CD4-positive, CD25-positive, alpha-beta regulatory T cell (primary cell): ENCODE data around the gene EIF5AL1. TPM values are rescaled to one million over a fixed set of nuclear protein-coding genes. Genes with fewer than 3 reads are reported as not detected.
"Not testable (repeated sequence)": the region's sequence is repeated elsewhere in the genome, so short reads cannot be mapped to it uniquely, and the experiment has no call there.

Experiments used
- ATAC-seq, 2 donors: fragments of 150-1000 bp; cut with Tn5 transposase; one replicate each; pipeline ENCODE4 v1.10.0; 2021; ENCODE audit warnings: low read depth in 2 of 2, moderate number of reproducible peaks in 2 of 2, moderate library complexity in 1 of 2
- DNase-seq, 3 donors: peaks; one replicate each; pipeline versions ENCODE4 v3.0.0 to v3.0.0-alpha.2; 2012 to 2022; ENCODE audit warnings: mixed read lengths in 1 of 3
- H3K27ac ChIP-seq: one replicate; pipeline ENCODE4 v1.7.0; 2013; ENCODE audit warnings: mild to moderate bottlenecking, low read length; ENCODE audit not compliant: insufficient read depth, poor library complexity, severe bottlenecking
- H3K27me3 ChIP-seq: one replicate; pipeline ENCODE4 v1.7.0; 2013; ENCODE audit warnings: low read length; ENCODE audit not compliant: control insufficient read depth, insufficient read depth
- H3K36me3 ChIP-seq: one replicate; pipeline ENCODE4 v1.7.0; 2013; ENCODE audit warnings: mild to moderate bottlenecking, low read length, moderate library complexity; ENCODE audit not compliant: control insufficient read depth, insufficient read depth
- H3K4me1 ChIP-seq: 2 replicates; pipeline ENCODE4 v1.7.0; 2013; ENCODE audit warnings: mild to moderate bottlenecking, low read length; ENCODE audit not compliant: insufficient read depth, control insufficient read depth, poor library complexity, severe bottlenecking
- H3K4me3 ChIP-seq: one replicate; pipeline ENCODE4 v1.7.0; 2013; ENCODE audit warnings: low read depth, mild to moderate bottlenecking, low read length, moderate library complexity
- H3K9me3 ChIP-seq, 2 experiments: 1 replicate in 1 of 2; 2 replicates in 1 of 2; pipeline ENCODE4 v1.7.0; 2013; ENCODE audit warnings: low read length in 2 of 2, mild to moderate bottlenecking in 1 of 2, moderate library complexity in 1 of 2; ENCODE audit not compliant: control insufficient read depth in 2 of 2
- H3K27ac Mint-ChIP-seq, 3 donors: one replicate each; pipeline ENCODE4 v1.8.0; 2020 to 2022; ENCODE audit warnings: mild to moderate bottlenecking in 3 of 3, mixed read lengths in 3 of 3, moderate library complexity in 2 of 3
- H3K27me3 Mint-ChIP-seq: one replicate; pipeline ENCODE4 v1.8.0; 2022; ENCODE audit warnings: mild to moderate bottlenecking, mixed read lengths
- H3K36me3 Mint-ChIP-seq: one replicate; pipeline ENCODE4 v1.8.0; 2020; ENCODE audit warnings: mixed read lengths
- H3K4me1 Mint-ChIP-seq, 4 donors: one replicate each; pipeline ENCODE4 v1.8.0; 2020 to 2022; ENCODE audit warnings: mixed read lengths in 4 of 4, mild to moderate bottlenecking in 1 of 4
- H3K4me3 Mint-ChIP-seq, 4 donors: one replicate each; pipeline ENCODE4 v1.8.0; 2020 to 2022; ENCODE audit warnings: mild to moderate bottlenecking in 4 of 4, mixed read lengths in 4 of 4, moderate library complexity in 3 of 4
- H3K9me3 Mint-ChIP-seq, 7 donors: one replicate each; pipeline ENCODE4 v1.8.0; 2020 to 2022; ENCODE audit warnings: mixed read lengths in 7 of 7, mild to moderate bottlenecking in 3 of 7, moderate library complexity in 2 of 7
- polyA plus RNA-seq, 4 donors: library from polyadenylated mRNA; unstranded; fragments of 300-500 nt; fragmentation: Illumina TruSeq; gene quantifications; one replicate each; pipeline ENCODE4 v1.2.3, GENCODE V29; 2021
- total RNA-seq: library from RNA; stranded (reverse); gene quantifications from one replicate; pipeline ENCODE4 v1.2.3, GENCODE V29; 2022

The EIF5AL1 gene
- total and polyA plus RNA-seq, 5 donors from 2014 or later: 0.11 to 0.45 (median 0.25) TPM; not detected in 1

DNA sequence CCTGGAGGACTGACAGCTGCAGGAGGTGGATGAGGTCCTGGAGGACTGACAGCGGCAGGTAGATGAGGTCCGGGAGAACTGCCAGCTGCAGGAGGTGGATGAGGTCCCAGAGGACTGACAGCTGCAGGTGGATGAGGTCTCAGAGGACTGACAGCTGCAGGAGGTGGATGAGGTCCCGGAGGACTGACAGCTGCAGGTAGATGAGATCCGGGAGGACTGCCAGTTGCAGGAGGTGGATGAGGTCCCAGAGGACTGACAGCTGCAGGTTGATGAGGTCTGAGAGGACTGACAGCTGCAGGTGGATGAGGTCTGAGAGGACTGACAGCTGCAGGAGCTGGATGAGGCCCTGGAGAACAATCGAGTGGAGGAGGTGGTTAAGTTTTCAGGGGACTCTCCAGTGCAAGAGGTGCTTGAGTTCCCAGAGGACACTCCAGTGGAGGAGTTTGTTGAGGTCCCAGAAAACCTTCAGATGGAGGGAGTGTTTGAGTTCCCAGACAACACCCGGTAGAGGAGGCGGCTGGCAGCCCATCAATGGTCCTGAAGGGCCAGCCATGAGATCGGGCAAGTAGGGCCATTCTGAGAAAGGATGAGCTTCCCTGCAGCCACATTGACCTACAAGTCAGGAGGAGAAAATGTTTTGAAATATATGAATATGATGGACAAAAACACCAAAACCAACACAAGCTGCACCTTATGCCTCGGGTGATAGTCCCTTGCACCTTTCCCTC is 4.7 kb upstream of the EIF5AL1 start:
- Mint-ChIP-seq H3K27me3 (peaks cover 10% of the 10 kb centered on the region), H3K27ac (no peak overlapping the region), H3K4me3 (no peak overlapping the region), H3K9me3 (no peaks in the 10 kb centered on the region), H3K4me1 (peaks cover 6 to 15% (median 9%) of the 10 kb centered on the region in 4 donors), H3K36me3 (no peaks in the 10 kb centered on the region)
- H3K36me3 ChIP-seq: no peaks in the 10 kb centered on the region
- no peak overlapping the region for H3K27ac ChIP-seq
- peaks cover 5% of the 10 kb centered on the region for H3K4me1 ChIP-seq
- H3K27me3 ChIP-seq: no peaks in the 10 kb centered on the region
- no peaks in the 10 kb centered on the region for H3K9me3 ChIP-seq
- ATAC-seq: no peak
- DNase-seq: no peak
- no peak overlapping the region for H3K4me3 ChIP-seq

DNA sequence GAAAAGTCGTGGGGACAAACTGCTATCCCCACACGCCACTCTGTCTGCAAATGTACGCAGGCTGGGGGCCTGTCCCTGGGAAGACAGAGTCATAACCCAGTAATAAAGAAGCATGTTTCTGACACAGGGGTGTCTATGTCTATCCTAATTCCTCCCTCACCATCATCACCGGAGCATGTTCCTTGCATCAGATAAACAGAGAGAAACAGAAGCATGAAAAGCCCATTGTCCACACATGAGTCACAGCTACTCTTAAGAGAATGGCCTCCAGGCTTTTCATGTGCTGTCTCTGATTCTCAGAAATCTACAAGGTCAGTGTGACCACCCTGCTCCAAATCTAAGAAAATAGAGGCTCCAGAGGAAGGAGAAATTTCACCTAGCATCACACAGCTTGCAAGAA is 4.1 kb upstream of the EIF5AL1 start:
- H3K9me3 Mint-ChIP-seq, DNase-seq, ATAC-seq: not testable (repeated sequence)

GRCh38 chr10:79509306-79509933 is 2.9 kb upstream of the EIF5AL1 start:
- H3K27me3 Mint-ChIP-seq, H3K27ac Mint-ChIP-seq, DNase-seq, H3K4me3 ChIP-seq, H3K36me3 Mint-ChIP-seq, H3K4me3 Mint-ChIP-seq, H3K9me3 Mint-ChIP-seq, H3K36me3 ChIP-seq, H3K27me3 ChIP-seq, H3K4me1 ChIP-seq, H3K27ac ChIP-seq, H3K9me3 ChIP-seq, ATAC-seq: not testable (repeated sequence)
- H3K4me1 Mint-ChIP-seq: peaks cover 4 to 13% (median 9%) of the 10 kb centered on the region in 4 donors

More for the DNA sequence above, 4.1 kb upstream of the EIF5AL1 start:
- not testable (repeated sequence) for H3K27me3 Mint-ChIP-seq, H3K4me3 Mint-ChIP-seq, H3K27me3 ChIP-seq, H3K27ac Mint-ChIP-seq, H3K4me3 ChIP-seq, H3K27ac ChIP-seq, H3K36me3 ChIP-seq, H3K36me3 Mint-ChIP-seq, H3K9me3 ChIP-seq, H3K4me1 ChIP-seq
- peaks cover 4 to 13% (median 9%) of the 10 kb centered on the region in 4 donors for H3K4me1 Mint-ChIP-seq

DNA sequence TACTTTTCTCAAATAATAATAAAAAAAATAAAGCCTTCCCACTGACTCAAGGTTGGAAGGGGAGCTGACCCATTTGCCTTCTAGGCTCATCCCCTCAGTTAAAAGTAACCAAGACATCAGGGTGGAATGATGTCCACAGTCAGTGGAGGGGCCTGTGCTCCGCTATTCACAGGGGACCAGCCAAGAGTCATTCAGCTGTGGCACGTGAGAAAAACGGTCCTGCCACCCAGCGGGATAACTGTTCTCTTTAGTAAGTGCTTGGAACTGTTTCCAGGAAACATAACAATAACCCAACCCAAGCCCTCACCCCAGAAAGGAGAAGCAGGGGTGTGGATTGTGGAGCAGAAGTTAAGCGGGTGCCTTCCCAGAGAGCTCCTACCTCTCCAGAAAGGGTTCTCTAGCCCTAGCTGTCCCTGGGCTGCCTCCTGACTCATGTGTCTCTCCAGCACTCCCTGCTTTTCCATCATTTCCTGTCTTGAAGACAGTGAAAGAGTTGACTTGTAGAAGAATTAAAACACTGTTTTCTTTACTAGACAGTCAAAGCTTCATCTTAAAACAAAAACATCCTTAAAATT is 2.3 kb upstream of the EIF5AL1 start:
- H3K4me1 Mint-ChIP-seq: peaks cover 4 to 13% (median 9%) of the 10 kb centered on the region in 4 donors
- not testable (repeated sequence) for H3K27me3 Mint-ChIP-seq, DNase-seq, H3K4me3 ChIP-seq, ATAC-seq, H3K4me1 ChIP-seq, H3K36me3 ChIP-seq, H3K27ac Mint-ChIP-seq, H3K36me3 Mint-ChIP-seq, H3K9me3 Mint-ChIP-seq, H3K27ac ChIP-seq, H3K9me3 ChIP-seq, H3K4me3 Mint-ChIP-seq, H3K27me3 ChIP-seq

- H3K36me3 ChIP-seq, ATAC-seq, H3K9me3 ChIP-seq, H3K4me1 Mint-ChIP-seq, H3K4me3 ChIP-seq, H3K27me3 ChIP-seq, H3K27ac Mint-ChIP-seq, H3K27ac ChIP-seq, H3K4me1 ChIP-seq, H3K4me3 Mint-ChIP-seq, DNase-seq, H3K27me3 Mint-ChIP-seq, H3K36me3 Mint-ChIP-seq, H3K9me3 Mint-ChIP-seq: not testable (repeated sequence)
These were observed 4.3 kb downstream of the EIF5AL1 start for GRCh38 chr10:79516532-79517205.

DNA sequence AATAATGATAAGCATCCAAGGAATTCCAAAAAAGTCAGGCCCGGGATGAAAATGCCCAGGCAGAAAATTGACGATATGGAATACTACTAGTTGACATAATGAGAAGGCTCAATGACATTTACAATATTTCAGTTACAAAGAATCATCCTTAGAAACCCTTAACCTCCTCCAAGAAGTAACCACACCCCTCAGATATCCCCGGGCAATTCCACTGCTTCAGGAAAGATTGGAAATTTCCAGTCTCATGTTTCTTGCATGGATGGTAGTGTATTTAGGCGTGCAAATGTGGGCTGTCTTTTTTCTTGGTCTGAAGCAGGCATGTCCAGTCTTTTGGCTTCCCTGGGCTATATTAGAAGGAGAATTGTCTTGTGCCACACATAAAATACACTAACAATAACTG is 5.2 kb downstream of the EIF5AL1 start:
- ATAC-seq, H3K9me3 Mint-ChIP-seq, H3K27ac Mint-ChIP-seq, H3K36me3 ChIP-seq, H3K27me3 Mint-ChIP-seq, H3K27ac ChIP-seq, DNase-seq, H3K4me3 ChIP-seq, H3K4me3 Mint-ChIP-seq, H3K27me3 ChIP-seq, H3K4me1 ChIP-seq, H3K4me1 Mint-ChIP-seq, H3K36me3 Mint-ChIP-seq, H3K9me3 ChIP-seq: not testable (repeated sequence)

DNA sequence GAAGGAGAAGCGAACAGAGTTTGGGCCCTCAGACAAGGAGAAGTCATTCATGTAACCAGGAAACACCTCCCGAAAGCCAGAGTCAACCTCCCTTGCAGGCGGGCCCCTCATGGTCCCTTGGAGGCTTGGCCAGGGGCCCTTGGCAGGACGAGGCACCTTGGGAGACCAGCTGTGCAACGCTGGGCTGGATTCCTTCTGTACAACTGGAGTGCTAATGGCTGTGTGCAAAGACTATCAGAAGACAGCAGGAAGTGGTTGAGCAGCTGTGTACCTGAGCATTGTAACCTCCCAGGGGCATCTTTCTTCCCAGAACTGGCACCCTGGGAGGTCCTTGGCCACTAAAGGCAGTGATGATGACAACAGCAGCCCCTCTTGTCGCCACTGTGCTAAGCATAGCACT is 9.4 kb downstream of the EIF5AL1 start:
- H3K9me3 ChIP-seq, H3K36me3 Mint-ChIP-seq, H3K4me1 ChIP-seq, H3K27ac Mint-ChIP-seq, H3K27me3 ChIP-seq, H3K4me3 ChIP-seq, H3K4me1 Mint-ChIP-seq, H3K9me3 Mint-ChIP-seq, H3K36me3 ChIP-seq, H3K4me3 Mint-ChIP-seq, H3K27me3 Mint-ChIP-seq, H3K27ac ChIP-seq: not testable (repeated sequence)
- peak in 1 of 3 donors; percentile 29 for DNase-seq
- peak in 1 of 2 donors; percentile 40 for ATAC-seq
